HG03097 (cell line): ENCODE results near the gene CCL2.

Experiments
- ATAC-seq: cut with Tn5 transposase; IDR thresholded peaks from one replicate; pipeline ENCODE4 v1.9.1; 2021; ENCODE audit not compliant: unreplicated experiment, low FRiP score

Gene CCL2

GRCh38 chr17:34236281-34236892 is 18.7 kb upstream of the CCL2 start:
- no peak for ATAC-seq

GRCh38 chr17:34237458-34237857 is 17.6 kb upstream of the CCL2 start:
- no peak for ATAC-seq

DNA sequence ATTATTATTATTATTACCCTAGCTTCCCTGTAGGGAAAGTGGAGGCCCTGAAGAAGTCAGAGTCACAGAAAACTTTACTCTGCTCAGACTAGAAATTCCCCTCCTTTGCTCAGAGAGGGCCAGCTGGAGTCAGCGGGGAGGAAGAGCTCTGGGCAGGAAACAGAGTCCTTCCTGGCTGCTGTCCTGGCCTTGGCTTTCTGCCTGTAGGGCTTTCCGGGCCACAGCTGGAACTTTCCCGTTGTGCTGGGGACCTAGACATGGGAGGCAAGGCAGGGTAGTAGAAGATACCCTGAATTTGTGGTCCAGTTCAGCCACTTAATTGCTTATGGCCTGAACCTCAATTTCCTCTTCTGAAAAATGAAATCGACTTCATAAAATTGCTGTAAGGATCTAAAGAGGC is 14.0 kb upstream of the CCL2 start:
- no peak for ATAC-seq

- ATAC-seq: no peak
These were observed 12.3 kb upstream of the CCL2 start for GRCh38 chr17:34242587-34243363.

- no peak for ATAC-seq
These were observed 11.4 kb upstream of the CCL2 start for GRCh38 chr17:34243364-34244320.

DNA sequence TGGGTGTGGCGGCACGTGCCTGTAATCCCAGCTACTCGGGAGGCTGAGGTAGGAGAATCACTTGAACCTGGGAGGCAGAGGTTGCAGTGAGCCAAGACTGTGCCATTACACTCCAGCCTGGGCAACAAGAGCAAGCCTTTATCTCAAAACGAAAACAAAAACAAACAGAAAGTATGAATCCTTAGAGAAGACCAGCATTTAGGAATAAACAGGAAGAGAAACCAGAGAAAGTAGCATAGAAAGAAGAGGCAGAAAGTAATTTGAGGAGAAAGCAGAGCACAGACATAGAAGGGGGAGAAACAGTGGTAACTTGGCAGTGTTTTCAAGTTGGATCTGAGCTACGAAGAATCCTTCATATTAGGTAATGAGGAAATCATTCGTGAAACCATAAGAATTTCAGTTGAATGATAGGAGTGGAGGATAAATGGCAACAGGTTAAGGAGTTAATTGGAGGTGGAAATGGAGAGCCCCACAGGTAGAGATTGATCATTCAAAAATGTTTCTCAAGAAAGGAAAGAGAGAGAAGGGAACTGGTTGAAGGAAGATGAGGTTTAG is 9.7 kb upstream of the CCL2 start:
- ATAC-seq: no peak

GRCh38 chr17:34246446-34246845 is 8.6 kb upstream of the CCL2 start:
- no peak for ATAC-seq

- ATAC-seq: no peak
These were observed 8.2 kb upstream of the CCL2 start for GRCh38 chr17:34246881-34247280.

GRCh38 chr17:34248511-34249024 is 6.5 kb upstream of the CCL2 start:
- no peak for ATAC-seq

DNA sequence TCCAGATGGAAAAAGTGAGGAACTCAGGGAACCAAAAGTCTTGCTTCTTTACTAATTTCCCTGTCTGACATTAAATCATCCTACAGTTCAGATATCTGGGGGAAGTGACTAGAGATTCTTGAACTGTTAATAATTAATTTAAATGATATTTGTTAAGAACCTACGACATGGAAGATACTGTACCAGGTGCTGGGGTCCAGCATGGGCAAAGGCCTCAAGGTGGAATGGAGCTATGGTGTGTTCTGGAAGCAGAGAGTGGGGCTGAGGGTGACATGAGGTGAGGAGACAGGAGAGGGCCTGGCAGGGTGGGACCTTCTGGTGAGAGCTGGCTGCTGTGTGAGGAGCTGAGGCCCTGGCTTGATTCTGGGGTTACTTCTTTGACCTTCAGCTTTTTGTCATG is 6.0 kb upstream of the CCL2 start:
- ATAC-seq: no peak

DNA sequence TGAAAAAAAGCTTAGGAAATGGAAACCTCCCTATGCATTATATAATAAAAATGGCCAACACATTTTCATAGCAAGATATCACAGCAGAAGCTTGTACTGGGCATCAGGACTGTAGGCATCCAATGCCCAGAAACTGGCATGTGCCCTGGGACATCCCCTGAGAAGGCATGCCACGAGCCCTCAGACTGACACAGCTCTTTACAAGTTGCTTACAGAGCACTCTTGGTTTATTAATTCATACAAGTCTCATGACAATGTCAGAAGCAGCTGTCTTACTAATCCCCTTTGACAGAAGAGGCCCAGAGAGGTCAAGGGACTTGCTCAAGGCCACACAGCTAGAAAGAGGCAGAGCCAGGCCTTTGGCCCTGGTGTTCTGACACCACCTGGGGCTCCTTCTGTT is 5.6 kb upstream of the CCL2 start:
- no peak for ATAC-seq

- ATAC-seq: no peak
These were observed 3.9 kb upstream of the CCL2 start for GRCh38 chr17:34251186-34251585.

GRCh38 chr17:34252095-34252443 is 3.0 kb upstream of the CCL2 start:
- no peak for ATAC-seq

DNA sequence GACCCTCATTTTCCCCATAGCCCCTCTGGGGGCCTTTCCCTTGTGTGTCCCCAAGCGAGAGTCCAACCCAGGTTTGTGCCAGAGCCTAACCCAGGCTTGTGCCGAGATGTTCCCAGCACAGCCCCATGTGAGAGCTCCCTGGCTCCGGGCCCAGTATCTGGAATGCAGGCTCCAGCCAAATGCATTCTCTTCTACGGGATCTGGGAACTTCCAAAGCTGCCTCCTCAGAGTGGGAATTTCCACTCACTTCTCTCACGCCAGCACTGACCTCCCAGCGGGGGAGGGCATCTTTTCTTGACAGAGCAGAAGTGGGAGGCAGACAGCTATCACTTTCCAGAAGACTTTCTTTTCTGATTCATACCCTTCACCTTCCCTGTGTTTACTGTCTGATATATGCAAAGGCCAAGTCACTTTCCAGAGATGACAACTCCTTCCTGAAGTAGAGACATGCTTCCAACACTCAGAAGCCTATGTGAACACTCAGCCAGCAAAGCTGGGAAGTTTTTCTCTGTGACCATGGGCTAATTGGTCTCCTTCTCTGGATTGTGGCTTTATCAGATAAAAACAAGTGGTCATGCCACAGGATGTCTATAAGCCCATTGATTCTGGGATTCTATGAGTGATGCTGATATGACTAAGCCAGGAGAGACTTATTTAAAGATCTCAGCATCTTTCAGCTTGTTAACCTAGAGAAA is 2.5 kb upstream of the CCL2 start:
- no peak for ATAC-seq

DNA sequence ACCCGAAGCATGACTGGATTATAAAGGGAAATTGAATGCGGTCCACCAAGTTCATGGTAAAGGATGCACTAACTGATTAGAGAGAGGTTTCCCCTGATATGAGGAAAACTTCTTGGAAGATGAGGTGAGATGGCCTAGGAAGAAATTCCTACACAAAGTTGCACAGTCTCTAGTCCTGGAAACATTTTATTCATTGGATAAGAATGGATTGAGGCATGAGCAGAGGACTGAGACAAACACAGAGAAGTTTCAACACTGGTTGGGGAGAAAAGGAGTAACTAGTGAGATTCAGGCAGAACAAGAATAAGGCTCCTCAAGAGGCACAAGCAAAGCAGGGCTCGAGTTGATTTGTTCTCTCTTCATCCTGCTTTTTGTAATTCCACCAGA is 2.0 kb upstream of the CCL2 start:
- ATAC-seq: no peak

GRCh38 chr17:34254146-34254545 is 939 bp upstream of the CCL2 start:
- no peak for ATAC-seq

- no peak for ATAC-seq
These were observed 272 bp downstream of the CCL2 start for GRCh38 chr17:34255381-34255732.

DNA sequence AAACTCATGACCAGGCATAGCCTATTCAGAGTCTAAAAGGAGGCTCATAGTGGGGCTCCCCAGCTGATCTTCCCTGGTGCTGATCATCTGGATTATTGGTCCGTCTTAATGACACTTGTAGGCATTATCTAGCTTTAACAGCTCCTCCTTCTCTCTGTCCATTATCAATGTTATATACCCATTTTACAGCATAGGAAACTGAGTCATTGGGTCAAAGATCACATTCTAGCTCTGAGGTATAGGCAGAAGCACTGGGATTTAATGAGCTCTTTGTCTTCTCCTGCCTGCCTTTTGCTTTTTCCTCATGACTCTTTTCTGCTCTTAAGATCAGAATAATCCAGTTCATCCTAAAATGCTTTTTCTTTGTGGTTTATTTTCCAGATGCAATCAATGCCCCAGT is 756 bp downstream of the CCL2 start:
- ATAC-seq: no peak

DNA sequence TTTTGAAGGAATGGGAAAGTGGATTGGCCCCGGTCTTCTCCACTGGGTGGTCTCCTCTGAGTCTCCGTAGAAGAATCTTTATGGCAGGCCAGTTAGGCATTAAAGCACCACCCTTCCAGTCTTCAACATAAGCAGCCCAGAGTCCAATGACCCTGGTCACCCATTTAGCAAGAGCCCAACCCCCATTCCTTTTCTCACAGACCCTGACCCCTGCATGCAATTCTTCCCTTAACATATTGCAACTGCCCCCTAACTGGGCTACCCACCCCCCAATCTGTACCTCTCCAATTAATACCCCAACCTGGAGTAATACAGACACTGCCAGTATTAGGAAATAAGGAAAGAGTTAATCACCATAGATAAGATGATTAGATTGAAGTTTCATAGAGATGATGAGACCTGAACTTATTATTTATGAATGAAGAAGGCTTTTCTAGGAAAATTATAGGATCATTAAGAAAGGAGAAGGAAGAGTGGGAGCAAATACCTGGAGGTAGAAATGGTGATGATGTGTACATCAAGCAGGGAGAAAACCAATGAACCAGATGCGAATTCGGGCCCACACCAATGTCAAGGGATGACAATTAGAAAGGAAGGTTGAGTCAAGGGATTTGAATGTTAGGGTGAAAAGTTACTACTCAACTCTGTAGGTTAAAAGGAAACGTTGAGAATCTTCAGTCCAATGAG is 2.4 kb downstream of the CCL2 start:
- no peak for ATAC-seq

GRCh38 chr17:34257986-34258326 is 2.9 kb downstream of the CCL2 start:
- no peak for ATAC-seq
